HCT116 (cell line): ENCODE results near the gene APBA2. TPM values are rescaled to one million over a fixed set of nuclear protein-coding genes. Genes with fewer than 3 reads are reported as not detected.

ENCODE experiments used
- ATAC-seq: fragments of 200-7000 bp; cut with Tn5 transposase; 2 replicates; pipeline ENCODE4 v1.9.1; 2020; ENCODE audit warnings: mild to moderate bottlenecking, moderate library complexity
- BruUV-seq: library from RNA; stranded (reverse); fragments of 400-500 nt; replicated peaks from 2 replicates; lab custom pipeline; 2021; lab: Mats Ljungman, UMichigan
- CTCF ChIA-PET: fragments of 300-600 bp; sonication (Branson Sonifier 250); formaldehyde crosslinking; loops from one replicate; lab custom pipeline; 2021; ENCODE audit warnings: antibody characterized with exemption; lab: Charles Lee
- POLR2A ChIA-PET: fragments of 300-600, 350-600 bp; sonication (Branson Sonifier 250); formaldehyde crosslinking; loops from one replicate; lab custom pipeline; 2021; ENCODE audit warnings: antibody characterized with exemption; lab: Charles Lee
- RAD21 ChIA-PET, 2 experiments: fragments of 300-600 bp; sonication (Branson Sonifier 250); formaldehyde crosslinking; loops; one replicate each; lab custom pipeline; 2023; ENCODE audit warnings: low total read pairs in 2 of 2; ENCODE audit not compliant: uncharacterized antibody in 2 of 2, unreplicated experiment in 2 of 2, low non-redundant PET in 1 of 2; lab: Charles Lee
- DNase-seq: peaks from one replicate; pipeline ENCODE4 v3.0.0-alpha.2; 2010; ENCODE audit warnings: low read depth, low spot score
- H2AFZ ChIP-seq: fragments of 200-600 bp; shearing (Covaris generic), sonication (generic); 2 replicates; pipeline ENCODE4 v1.6.1; 2017; ENCODE audit warnings: low read depth, mixed run types, mixed read lengths, antibody characterized with exemption, low read length; ENCODE audit not compliant: poor library complexity, severe bottlenecking
- H3K27ac ChIP-seq: 2 replicates; pipeline ENCODE4 v1.5.1; 2012; ENCODE audit warnings: low read depth, low read length
- H3K27me3 ChIP-seq: fragments of 200-600 bp; sonication (generic); 2 replicates; pipeline ENCODE4 v1.6.1; 2016; ENCODE audit warnings: mixed run types, low read length, mixed read lengths; ENCODE audit not compliant: insufficient read depth
- H3K36me3 ChIP-seq, 2 experiments: fragments of 200-500 bp in 1 of 2; fragments of 200-600 bp in 1 of 2; sonication (Bioruptor generic) in 1 of 2; sonication (generic) in 1 of 2; 2 replicates each; pipeline versions ENCODE4 v1.5.1 to v1.6.1; 2014 to 2016; ENCODE audit warnings: low read length in 2 of 2, inconsistent platforms in 1 of 2, mixed read lengths in 1 of 2, mixed run types in 1 of 2; ENCODE audit not compliant: insufficient read depth in 2 of 2, control insufficient read depth in 1 of 2
- H3K4me1 ChIP-seq, 2 experiments: fragments of 200-600 bp in 1 of 2; sonication (generic) in 1 of 2; 2 replicates each; pipeline versions ENCODE4 v1.5.1 to v1.6.1; 2012 to 2017; ENCODE audit warnings: low read length in 2 of 2, inconsistent platforms in 1 of 2, mild to moderate bottlenecking in 1 of 2, mixed read lengths in 1 of 2, mixed run types in 1 of 2, moderate library complexity in 1 of 2; ENCODE audit not compliant: insufficient read depth in 2 of 2, control insufficient read depth in 1 of 2
- H3K4me2 ChIP-seq: fragments of 200-600 bp; sonication (generic); 2 replicates; pipeline ENCODE4 v1.6.1; 2017; ENCODE audit warnings: mixed run types, low read length, mixed read lengths
- H3K4me3 ChIP-seq, 2 experiments: fragments of 200-600 bp in 1 of 2; sonication (generic) in 1 of 2; replicated peaks in 1 of 2; 2 replicates each; pipeline ENCODE4 v1.5.1; 2011 to 2016; ENCODE audit warnings: low read length in 2 of 2, control low read depth in 1 of 2, low read depth in 1 of 2, mild to moderate bottlenecking in 1 of 2, mixed read lengths in 1 of 2, mixed run types in 1 of 2
- H3K79me2 ChIP-seq: fragments of 200-600 bp; sonication (generic); 2 replicates; pipeline ENCODE4 v1.6.1; 2017; ENCODE audit warnings: mild to moderate bottlenecking, mixed run types, low read length, moderate library complexity, mixed read lengths; ENCODE audit not compliant: insufficient read depth
- H3K9ac ChIP-seq: fragments of 200-600 bp; sonication (generic); 2 replicates; pipeline ENCODE4 v1.6.1; 2016; ENCODE audit warnings: low read length, mixed read lengths
- H3K9me2 ChIP-seq: fragments of 200-600 bp; sonication (generic), shearing (Covaris generic); 2 replicates; pipeline ENCODE4 v1.6.1; 2017; ENCODE audit warnings: mixed run types, mild to moderate bottlenecking, moderate library complexity; ENCODE audit not compliant: insufficient read depth
- H3K9me3 ChIP-seq, 2 experiments: fragments of 200-500 bp in 1 of 2; fragments of 200-600 bp in 1 of 2; sonication (Bioruptor generic) in 1 of 2; sonication (generic) in 1 of 2; 2 replicates each; pipeline ENCODE4 v1.6.1; 2014 to 2017; ENCODE audit warnings: low read length in 2 of 2, mixed read lengths in 2 of 2, inconsistent platforms in 1 of 2, low read depth in 1 of 2, mild to moderate bottlenecking in 1 of 2, mixed run types in 1 of 2, moderate library complexity in 1 of 2; ENCODE audit not compliant: control insufficient read depth in 1 of 2, insufficient read depth in 1 of 2
- H4K20me1 ChIP-seq: fragments of 200-600 bp; sonication (generic), shearing (Covaris generic); 2 replicates; pipeline ENCODE4 v1.6.1; 2017; ENCODE audit warnings: mixed run types, mild to moderate bottlenecking, moderate library complexity; ENCODE audit not compliant: insufficient read depth
- ATF3 ChIP-seq: IDR thresholded peaks from 2 replicates; pipeline ENCODE4 v1.6.1; 2012
- CTCF ChIP-seq, 3 experiments: fragments of 200-600 bp in 1 of 3; sonication (generic) in 1 of 3; IDR thresholded peaks in 2 of 3; conservative IDR thresholded peaks in 1 of 3; 2 replicates each; pipeline ENCODE4 v1.5.1; 2012 to 2017; ENCODE audit warnings: low read depth in 2 of 3, low read length in 2 of 3, antibody characterized with exemption in 1 of 3, borderline replicate concordance in 1 of 3, control low read depth in 1 of 3, mild to moderate bottlenecking in 1 of 3, mixed read lengths in 1 of 3, mixed run types in 1 of 3, moderate library complexity in 1 of 3; ENCODE audit not compliant: insufficient read depth in 1 of 3
- EGR1 ChIP-seq: IDR thresholded peaks from 2 replicates; pipeline ENCODE4 v1.6.1; 2012; ENCODE audit warnings: low read depth
- EZH2phosphoT487 ChIP-seq: fragments of 200-600 bp; IDR thresholded peaks from 2 replicates; pipeline ENCODE4 v1.6.1; 2018; ENCODE audit warnings: antibody characterized with exemption, borderline replicate concordance
- POLR2A ChIP-seq: IDR thresholded peaks from 2 replicates; pipeline ENCODE4 v1.7.0; 2011; ENCODE audit warnings: borderline replicate concordance; ENCODE audit not compliant: insufficient read depth, insufficient read length; ENCODE audit errors: extremely low read depth
- SIN3A ChIP-seq: IDR thresholded peaks from 2 replicates; pipeline ENCODE4 v1.6.1; 2012; ENCODE audit warnings: low read depth
- SRF ChIP-seq: IDR thresholded peaks from 2 replicates; pipeline ENCODE4 v1.6.1; 2012; ENCODE audit warnings: low read depth
- TCF7L2 ChIP-seq: IDR thresholded peaks from 2 replicates; pipeline ENCODE4 v1.7.0; 2011; ENCODE audit warnings: borderline replicate concordance, inconsistent platforms; ENCODE audit not compliant: insufficient read depth, insufficient read length; ENCODE audit errors: extremely low read depth
- ZNF274 ChIP-seq: fragments of 200-500 bp; sonication (Bioruptor generic); IDR thresholded peaks from 2 replicates; pipeline ENCODE4 v1.6.1; 2014; ENCODE audit warnings: mild to moderate bottlenecking, low read depth, low read length, inconsistent platforms
- intact Hi-C: fragments of 100-400 bp; cut with micrococcal nuclease; formaldehyde crosslinking; loops from 2 replicates; pipeline ENCODE4 v1.10.0; 2022
- total RNA-seq: library from RNA; stranded (reverse); gene quantifications from one replicate; pipeline ENCODE4 v1.2.1, GENCODE V29; 2021; ENCODE audit not compliant: unreplicated experiment
- TF ChIP-seq, protein P1 (sequence below): IDR thresholded peaks from 2 replicates; pipeline ENCODE4 v1.6.1; 2011; ENCODE audit warnings: mild to moderate bottlenecking, low read length, moderate library complexity; ENCODE audit not compliant: insufficient replicate concordance; ENCODE audit errors: extremely low read depth

Gene APBA2
- total RNA-seq, 1 experiment from 2014 or later = 0.47 TPM

- H3K9me2 ChIP-seq = no peaks in the 10 kb centered on the region
- no peaks in the 10 kb centered on the region for H3K27me3 ChIP-seq
- no peak overlapping the region for H3K4me3 ChIP-seq
- intact Hi-C loops = no loop called here
- H3K79me2 ChIP-seq = no peaks in the 10 kb centered on the region
- RAD21 ChIA-PET = no interaction called here
- TF ChIP-seq TCF7L2 = no peak
- no peak for TF ChIP-seq SRF
- TF ChIP-seq, protein P1, sequence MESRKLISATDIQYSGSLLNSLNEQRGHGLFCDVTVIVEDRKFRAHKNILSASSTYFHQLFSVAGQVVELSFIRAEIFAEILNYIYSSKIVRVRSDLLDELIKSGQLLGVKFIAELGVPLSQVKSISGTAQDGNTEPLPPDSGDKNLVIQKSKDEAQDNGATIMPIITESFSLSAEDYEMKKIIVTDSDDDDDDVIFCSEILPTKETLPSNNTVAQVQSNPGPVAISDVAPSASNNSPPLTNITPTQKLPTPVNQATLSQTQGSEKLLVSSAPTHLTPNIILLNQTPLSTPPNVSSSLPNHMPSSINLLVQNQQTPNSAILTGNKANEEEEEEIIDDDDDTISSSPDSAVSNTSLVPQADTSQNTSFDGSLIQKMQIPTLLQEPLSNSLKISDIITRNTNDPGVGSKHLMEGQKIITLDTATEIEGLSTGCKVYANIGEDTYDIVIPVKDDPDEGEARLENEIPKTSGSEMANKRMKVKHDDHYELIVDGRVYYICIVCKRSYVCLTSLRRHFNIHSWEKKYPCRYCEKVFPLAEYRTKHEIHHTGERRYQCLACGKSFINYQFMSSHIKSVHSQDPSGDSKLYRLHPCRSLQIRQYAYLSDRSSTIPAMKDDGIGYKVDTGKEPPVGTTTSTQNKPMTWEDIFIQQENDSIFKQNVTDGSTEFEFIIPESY = no peak
- no peak for TF ChIP-seq POLR2A
- no peak for TF ChIP-seq ZNF274
- no peak for TF ChIP-seq EZH2phosphoT487
- no peak for TF ChIP-seq SIN3A
- no peak for TF ChIP-seq ATF3
- TF ChIP-seq EGR1 = no peak
- TF ChIP-seq CTCF (IDR thresholded peaks at IDR 0.05 in 2 of 3, conservative IDR thresholded peaks at IDR 0.05 in 1 of 3; ENCODE audit: borderline replicate concordance in 1 of 3, insufficient read depth in 1 of 3, low read depth in 2 of 3, low read length in 2 of 3) = no peak
- TF ChIP-seq, all 23 proteins: peak for 0
- no peaks in the 10 kb centered on the region for H4K20me1 ChIP-seq
- H3K9me3 ChIP-seq = no peaks in the 10 kb centered on the region
- ChIA-PET POLR2A (no interaction called here), CTCF (no interaction called here)
- no peak for DNase-seq
- H3K4me1 ChIP-seq = no peaks in the 10 kb centered on the region
- no peaks in the 10 kb centered on the region for H3K36me3 ChIP-seq
- H3K9ac ChIP-seq = no peak overlapping the region
- BruUV-seq = no TSS peak
- ATAC-seq = no peak
- H3K27ac ChIP-seq = no peak overlapping the region
- no peak overlapping the region for H2AFZ ChIP-seq
- H3K4me2 ChIP-seq = no peak overlapping the region
Observed at GRCh38 chr15:28871168-28871567, 14.6 kb upstream of the APBA2 start.
